Hepatocyte (in vitro differentiated cells): ENCODE results near the gene AGBL4. TPM values are rescaled to one million over a fixed set of nuclear protein-coding genes. Genes with fewer than 3 reads are reported as not detected.

Experiments
- DNase-seq: peaks from one replicate; pipeline ENCODE4 v3.0.0-alpha.2; 2016; ENCODE audit warnings: low spot score
- H2AFZ ChIP-seq: fragments of 200-600 bp; sonication (generic); 2 replicates; pipeline ENCODE4 v1.6.0; 2016; ENCODE audit warnings: antibody characterized with exemption, mild to moderate bottlenecking
- H3K27ac ChIP-seq: fragments of 200-600 bp; sonication (generic); 2 replicates; pipeline ENCODE4 v1.5.1; 2016; ENCODE audit warnings: mild to moderate bottlenecking
- H3K27me3 ChIP-seq: fragments of 200-600 bp; sonication (generic); 2 replicates; pipeline ENCODE4 v1.6.1; 2016
- H3K36me3 ChIP-seq: fragments of 200-600 bp; sonication (generic); replicated peaks from 2 replicates; pipeline ENCODE4 v1.5.1; 2016; ENCODE audit warnings: low read depth; ENCODE audit not compliant: insufficient read depth
- H3K4me1 ChIP-seq: fragments of 200-600 bp; sonication (generic); 2 replicates; pipeline ENCODE4 v1.5.1; 2016; ENCODE audit warnings: mild to moderate bottlenecking, moderate library complexity; ENCODE audit not compliant: insufficient read depth
- H3K4me2 ChIP-seq: fragments of 200-600 bp; sonication (generic); 2 replicates; pipeline ENCODE4 v1.6.0; 2016
- H3K4me3 ChIP-seq: fragments of 200-600 bp; sonication (generic); 2 replicates; pipeline ENCODE4 v1.5.1; 2016; ENCODE audit warnings: mild to moderate bottlenecking
- H3K79me2 ChIP-seq: fragments of 200-600 bp; sonication (generic); 2 replicates; pipeline ENCODE4 v1.6.0; 2017; ENCODE audit warnings: mild to moderate bottlenecking
- H3K9me2 ChIP-seq: fragments of 200-600 bp; sonication (generic); replicated peaks from 2 replicates; pipeline ENCODE4 v1.6.0; 2017; ENCODE audit warnings: mild to moderate bottlenecking; ENCODE audit not compliant: insufficient read depth
- H3K9me3 ChIP-seq: fragments of 200-600 bp; sonication (generic); 2 replicates; pipeline ENCODE4 v1.5.1; 2016; ENCODE audit warnings: low read depth, mild to moderate bottlenecking
- H4K20me1 ChIP-seq: fragments of 200-600 bp; sonication (generic); 2 replicates; pipeline ENCODE4 v1.6.0; 2016; ENCODE audit warnings: mild to moderate bottlenecking; ENCODE audit not compliant: insufficient read depth, poor library complexity, severe bottlenecking
- EZH2 ChIP-seq: fragments of 200-600 bp; sonication (generic); IDR thresholded peaks from 2 replicates; pipeline ENCODE4 v1.6.1; 2016; ENCODE audit warnings: antibody characterized with exemption, mild to moderate bottlenecking, borderline replicate concordance
- EZH2phosphoT487 ChIP-seq: fragments of 200-600 bp; sonication (generic); IDR thresholded peaks from one replicate; pipeline ENCODE4 v1.6.1; 2018; ENCODE audit warnings: antibody characterized with exemption, mild to moderate bottlenecking, low read depth, moderate library complexity; ENCODE audit not compliant: unreplicated experiment, severe bottlenecking
- WGBS: methylation state at CpG from one replicate; pipeline ENCODE4 v1.1.6; 2016; ENCODE audit warnings: low lambda C conversion rate; ENCODE audit errors: missing lambda C conversion rate; 5-methylcytosine and 5-hydroxymethylcytosine counted together
- polyA plus RNA-seq: library from polyadenylated mRNA; unstranded; fragments of >200 nt; fragmentation: Nextera tagmentation; extraction: Ambion mirVana; gene quantifications from 2 replicates; pipeline ENCODE4 v1.2.1, GENCODE V29; 2016
- total RNA-seq: library from RNA; depleted of rRNA; stranded (reverse); fragments of >200 nt; gene quantifications from 2 replicates; pipeline ENCODE4 v1.2.3, GENCODE V29; 2014
- TF ChIP-seq, protein P1 (sequence below): fragments of 200-600 bp; sonication (generic); IDR thresholded peaks from 2 replicates; pipeline ENCODE4 v1.5.1; 2016; ENCODE audit warnings: antibody characterized with exemption, mild to moderate bottlenecking; ENCODE audit not compliant: poor library complexity

The AGBL4 gene
- total and polyA plus RNA-seq, 2 experiments from 2014 or later: 0.50 to 0.73 TPM

DNA sequence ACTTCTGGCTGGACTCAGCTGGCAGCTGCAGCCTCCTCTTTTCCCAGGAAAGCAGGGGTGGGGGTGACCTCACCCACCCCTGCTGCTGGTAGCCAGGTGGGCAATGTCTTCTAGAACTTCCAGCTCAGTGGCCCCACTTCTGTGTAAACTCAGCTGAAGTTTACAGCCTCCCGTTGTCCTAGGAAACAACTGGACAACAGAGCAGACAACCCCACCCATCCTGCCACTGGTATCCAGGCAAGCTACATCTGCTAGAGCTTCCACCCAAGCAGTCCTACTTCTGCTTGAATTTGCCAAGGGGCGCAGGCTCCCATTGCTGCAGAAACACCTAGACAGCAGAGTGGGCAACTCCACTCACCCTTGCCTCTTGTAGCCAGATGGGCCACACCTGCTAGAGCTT lies 937.4 kb downstream of the AGBL4 start:
- Histone ChIP-seq H3K9me3 (no peaks in the 10 kb centered on the region), H3K4me1 (no peaks in the 10 kb centered on the region), H3K9me2 (no peaks in the 10 kb centered on the region), H3K4me3 (no peak overlapping the region), H3K36me3 (no peaks in the 10 kb centered on the region), H2AFZ (no peak overlapping the region), H3K4me2 (no peak overlapping the region), H3K27ac (no peak overlapping the region), H3K79me2 (no peaks in the 10 kb centered on the region), H4K20me1 (no peaks in the 10 kb centered on the region), H3K27me3 (no peaks in the 10 kb centered on the region)
- TF ChIP-seq, protein P1, sequence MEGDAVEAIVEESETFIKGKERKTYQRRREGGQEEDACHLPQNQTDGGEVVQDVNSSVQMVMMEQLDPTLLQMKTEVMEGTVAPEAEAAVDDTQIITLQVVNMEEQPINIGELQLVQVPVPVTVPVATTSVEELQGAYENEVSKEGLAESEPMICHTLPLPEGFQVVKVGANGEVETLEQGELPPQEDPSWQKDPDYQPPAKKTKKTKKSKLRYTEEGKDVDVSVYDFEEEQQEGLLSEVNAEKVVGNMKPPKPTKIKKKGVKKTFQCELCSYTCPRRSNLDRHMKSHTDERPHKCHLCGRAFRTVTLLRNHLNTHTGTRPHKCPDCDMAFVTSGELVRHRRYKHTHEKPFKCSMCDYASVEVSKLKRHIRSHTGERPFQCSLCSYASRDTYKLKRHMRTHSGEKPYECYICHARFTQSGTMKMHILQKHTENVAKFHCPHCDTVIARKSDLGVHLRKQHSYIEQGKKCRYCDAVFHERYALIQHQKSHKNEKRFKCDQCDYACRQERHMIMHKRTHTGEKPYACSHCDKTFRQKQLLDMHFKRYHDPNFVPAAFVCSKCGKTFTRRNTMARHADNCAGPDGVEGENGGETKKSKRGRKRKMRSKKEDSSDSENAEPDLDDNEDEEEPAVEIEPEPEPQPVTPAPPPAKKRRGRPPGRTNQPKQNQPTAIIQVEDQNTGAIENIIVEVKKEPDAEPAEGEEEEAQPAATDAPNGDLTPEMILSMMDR: no peak
- TF ChIP-seq EZH2 (no peak), EZH2phosphoT487 (no peak)
- no peak for DNase-seq
- WGBS: 85% methylated on average over 1 of the region's 2 CpGs

DNA sequence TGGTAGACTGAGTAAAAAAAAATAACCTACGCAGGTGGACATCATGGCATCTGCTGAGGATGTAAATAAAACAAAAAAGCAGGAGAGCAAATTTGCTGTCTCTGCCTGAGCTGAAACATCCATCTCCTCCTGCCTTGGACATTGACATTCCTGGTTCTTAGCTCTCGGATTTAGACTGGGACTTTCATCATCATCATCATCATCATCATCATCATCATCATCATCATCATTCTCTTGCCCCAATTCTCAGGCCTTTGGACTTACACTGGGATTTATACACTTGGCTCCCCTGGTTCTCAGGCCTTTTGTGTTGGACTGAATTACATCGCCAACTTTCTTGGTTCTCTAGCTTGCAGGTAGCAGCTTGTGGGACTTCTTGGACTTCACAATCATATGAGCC lies 938.7 kb downstream of the AGBL4 start:
- H3K4me1 ChIP-seq: no peaks in the 10 kb centered on the region
- H3K9me2 ChIP-seq: no peaks in the 10 kb centered on the region
- no peak overlapping the region for H2AFZ ChIP-seq
- H3K27me3 ChIP-seq: no peaks in the 10 kb centered on the region
- no peaks in the 10 kb centered on the region for H3K36me3 ChIP-seq
- H3K27ac ChIP-seq: no peak overlapping the region
- no peak for DNase-seq
- no peaks in the 10 kb centered on the region for H4K20me1 ChIP-seq
- no peaks in the 10 kb centered on the region for H3K9me3 ChIP-seq
- 75% methylated on average over 3 of the region's 3 CpGs for WGBS
- H3K4me3 ChIP-seq: no peak overlapping the region
- H3K4me2 ChIP-seq: no peak overlapping the region
- H3K79me2 ChIP-seq: no peaks in the 10 kb centered on the region
- TF ChIP-seq EZH2: no peak
- no peak for TF ChIP-seq EZH2phosphoT487
- TF ChIP-seq, protein P1: no peak

DNA sequence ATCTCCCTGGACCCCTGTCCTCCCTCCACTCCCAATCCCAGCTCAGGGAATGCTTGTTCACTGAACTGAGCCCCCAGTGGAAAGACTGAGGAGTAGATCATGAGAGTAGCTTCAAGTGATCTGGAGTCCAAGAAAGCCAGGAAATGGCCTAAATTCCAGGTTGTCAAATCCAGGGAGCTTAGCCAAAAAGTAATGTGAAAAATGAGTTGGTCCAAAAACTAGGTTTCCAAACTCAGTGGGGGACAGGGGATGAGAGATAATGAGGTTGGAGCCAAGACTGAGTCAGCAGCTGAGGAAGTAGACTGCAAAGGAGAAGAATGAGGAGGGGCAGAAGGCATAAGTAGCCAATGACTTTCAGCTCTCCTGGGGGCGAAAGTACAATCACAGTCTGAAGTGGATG lies 963.0 kb downstream of the AGBL4 start:
- TF ChIP-seq EZH2 (no peak), EZH2phosphoT487 (no peak)
- TF ChIP-seq, protein P1: no peak
- Histone ChIP-seq H2AFZ (no peak overlapping the region), H3K79me2 (no peaks in the 10 kb centered on the region), H3K9me3 (no peaks in the 10 kb centered on the region), H3K36me3 (no peaks in the 10 kb centered on the region), H3K4me3 (no peak overlapping the region), H4K20me1 (no peaks in the 10 kb centered on the region), H3K27me3 (no peaks in the 10 kb centered on the region), H3K4me1 (no peaks in the 10 kb centered on the region), H3K27ac (no peak overlapping the region), H3K9me2 (no peaks in the 10 kb centered on the region), H3K4me2 (no peak overlapping the region)
- 63% methylated on average over 1 of the region's 1 CpG for WGBS
- no peak for DNase-seq

DNA sequence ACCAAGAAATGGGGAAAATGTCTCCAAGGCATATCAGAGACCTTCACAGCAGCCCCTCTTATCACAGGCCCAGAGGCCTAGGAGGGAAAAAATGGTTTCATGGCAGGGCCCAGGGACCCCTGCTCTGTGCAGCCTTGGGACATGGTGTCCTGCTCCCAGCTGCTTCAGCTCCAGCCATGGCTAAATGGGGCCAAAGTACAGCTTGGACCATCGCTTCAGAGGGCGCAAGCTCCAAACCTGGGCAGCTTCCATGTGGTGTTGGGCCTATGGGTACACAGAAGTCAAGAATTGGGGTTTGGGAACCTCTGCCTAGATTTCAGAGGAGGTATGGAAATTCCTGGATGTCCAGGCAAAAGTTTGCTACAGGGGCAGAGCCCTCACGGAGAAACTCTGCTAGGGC lies 964.7 kb downstream of the AGBL4 start:
- WGBS: 80% methylated on average over 3 of the region's 3 CpGs
- H2AFZ ChIP-seq: no peak overlapping the region

More for the DNA sequence above, 964.7 kb downstream of the AGBL4 start:
- Histone ChIP-seq H3K79me2 (no peaks in the 10 kb centered on the region), H3K27ac (no peak overlapping the region), H3K9me2 (no peaks in the 10 kb centered on the region), H3K9me3 (no peaks in the 10 kb centered on the region), H3K4me2 (no peak overlapping the region), H3K4me3 (no peak overlapping the region), H4K20me1 (no peaks in the 10 kb centered on the region), H3K4me1 (no peaks in the 10 kb centered on the region), H3K36me3 (no peaks in the 10 kb centered on the region), H3K27me3 (no peaks in the 10 kb centered on the region)
- no peak for TF ChIP-seq EZH2
- TF ChIP-seq EZH2phosphoT487: no peak
- TF ChIP-seq, protein P1: no peak
- DNase-seq: no peak
